Measurements from ENCODE around the gene HK1. TPM values are rescaled to one million over a fixed set of nuclear protein-coding genes. Genes with fewer than 3 reads are reported as not detected.

The HK1 gene
- total and polyA plus RNA-seq, 2 of the 4 experiments (the other 2 are of a cell fraction): 53.7 to 90.5 TPM

DNA sequence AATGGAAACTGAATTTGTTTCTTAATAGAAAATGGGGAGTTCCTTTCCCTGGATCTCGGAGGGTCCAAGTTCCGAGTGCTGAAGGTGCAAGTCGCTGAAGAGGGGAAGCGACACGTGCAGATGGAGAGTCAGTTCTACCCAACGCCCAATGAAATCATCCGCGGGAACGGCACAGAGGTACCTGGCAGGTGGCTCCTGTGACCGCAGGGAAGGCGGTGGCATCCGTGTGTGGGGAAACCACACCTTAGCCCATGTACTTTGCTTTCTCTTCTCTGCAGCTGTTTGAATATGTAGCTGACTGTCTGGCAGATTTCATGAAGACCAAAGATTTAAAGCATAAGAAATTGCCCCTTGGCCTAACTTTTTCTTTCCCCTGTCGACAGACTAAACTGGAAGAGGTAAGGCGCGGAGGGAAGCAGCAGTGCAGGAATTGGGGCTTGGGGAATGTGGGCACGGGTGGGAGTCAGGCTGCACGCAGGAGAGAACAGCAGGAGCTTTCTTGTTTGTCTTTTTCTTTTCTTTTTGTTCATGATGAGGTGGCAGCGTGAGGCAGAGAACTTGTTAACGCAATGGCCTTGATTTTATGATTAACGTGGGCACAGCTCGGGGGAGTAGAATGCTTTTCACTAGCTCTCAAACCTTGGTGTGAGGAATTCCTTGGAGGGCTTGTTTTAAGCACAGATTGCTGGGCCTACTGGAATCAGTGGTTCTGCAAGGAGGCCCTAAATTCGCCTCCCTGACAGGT is 45.4 kb upstream of the HK1 start (continued):
- no peak for TF ChIP-seq MAFK (IDR thresholded peaks at IDR 0.05; ENCODE audit: low read depth, low read length)

DNA sequence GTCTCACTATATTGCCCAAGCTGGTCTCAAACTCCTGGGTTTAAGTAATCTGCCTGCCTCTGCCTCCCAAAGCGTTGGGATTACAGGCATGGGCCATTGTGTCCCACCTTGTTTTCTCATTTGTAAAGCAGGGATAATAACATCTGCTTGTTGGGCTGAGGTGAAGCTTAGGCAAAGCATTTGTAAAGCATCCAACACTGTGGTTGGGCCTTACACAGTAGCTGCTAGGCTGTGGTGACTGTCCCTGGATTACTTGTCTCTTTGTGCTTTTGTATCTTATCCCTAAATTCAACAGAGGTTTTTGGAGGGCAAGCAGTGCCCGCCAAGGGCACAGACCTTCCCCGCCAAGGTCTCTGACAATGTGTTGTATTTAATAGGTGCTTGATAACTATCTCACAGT is 43.8 kb upstream of the HK1 start:
- WGBS, 2 experiments (ENCODE audit: extremely low coverage in 2 of 2, insufficient read length in 1 of 2): no CpG with 5 or more reads among the region's 3 CpGs
- no peak overlapping the region for H4K5ac ChIP-seq (ENCODE audit: low read depth, low read length)
- no peaks in the 10 kb centered on the region for H3K36me3 ChIP-seq (ENCODE audit: control insufficient read depth, insufficient read depth, low read length)
- no peak overlapping the region for H2AK9ac ChIP-seq (replicated peaks; ENCODE audit: low read depth, low read length, poor library complexity)
- CTCF ChIA-PET: no interaction called here
- H2BK15ac ChIP-seq (ENCODE audit: low read depth, low read length): no peak overlapping the region
- POLR2A ChIA-PET (ENCODE audit: unreplicated experiment): interaction anchor here (0.5 kb wide), 1 partner anchor 9 kb away, joined by 5 read pairs; no protein-coding TSS in a partner anchor
- H2AK5ac ChIP-seq (ENCODE audit: low read depth, low read length): no peak overlapping the region
- BruUV-seq (replicated peaks): no TSS peak
- H3K9me3 ChIP-seq (ENCODE audit: control insufficient read depth, insufficient read depth, low read length): no peaks in the 10 kb centered on the region
- no peak overlapping the region for H3K4me3 ChIP-seq (ENCODE audit: insufficient read depth, low read depth, low read length)
- no peak overlapping the region for H3K14ac ChIP-seq (replicated peaks; ENCODE audit: low read depth, low read length)
- no peak overlapping the region for H2BK20ac ChIP-seq (ENCODE audit: low read depth, low read length)
- H3K4me1 ChIP-seq (ENCODE audit: control insufficient read depth, insufficient read depth, low read length): peaks cover 2% of the 10 kb centered on the region; the same call in 1 of the 2 replicates
- H3K27ac ChIP-seq (ENCODE audit: insufficient read depth, low read length): no peak overlapping the region
- no peaks in the 10 kb centered on the region for H4K20me1 ChIP-seq (ENCODE audit: insufficient read depth, low read length)
- dilution Hi-C loops (cut with HindIII; ENCODE audit: low sequenced_read_pairs, unreplicated experiment): no loop called here
- H4K8ac ChIP-seq (ENCODE audit: low read depth in 2 of 2, low read length in 2 of 2): no peak overlapping the region
- H3K4ac ChIP-seq (ENCODE audit: low read depth, low read length): no peak overlapping the region
- no peak overlapping the region for H3K9ac ChIP-seq (ENCODE audit: low read depth, low read length)
- in situ Hi-C loops (cut with MboI; ENCODE audit: low sequenced_read_pairs): loop anchor here (5.0 to 10.0 kb wide), 2 partner anchors 158 to 270 kb away; no protein-coding TSS in a partner anchor
- H4K91ac ChIP-seq (ENCODE audit: insufficient read depth, low read depth, low read length): no peak overlapping the region
- no peak overlapping the region for H3K4me2 ChIP-seq (ENCODE audit: low read depth, low read length)
- ATAC-seq (ENCODE audit: low read depth): no peak
- intact Hi-C loops (cut with micrococcal nuclease): no loop called here
- no peak overlapping the region for H3K56ac ChIP-seq (ENCODE audit: extremely low read depth, insufficient read depth, low read length)
- H3K23ac ChIP-seq (ENCODE audit: low read depth, low read length): no peak overlapping the region
- H3K18ac ChIP-seq (ENCODE audit: low read depth, low read length): no peak overlapping the region
- no peak overlapping the region for H2BK5ac ChIP-seq (ENCODE audit: low read depth, low read length, poor library complexity, severe bottlenecking)
- H3K27me3 ChIP-seq (ENCODE audit: control insufficient read depth, insufficient read depth, low read length): no peaks in the 10 kb centered on the region
- peak overlapping the region; percentile 26; the same call in 1 of the 2 replicates for H2BK120ac ChIP-seq (ENCODE audit: low read depth, low read length)
- H3K79me1 ChIP-seq (ENCODE audit: low read depth in 1 of 2, low read length in 2 of 2): no peaks in the 10 kb centered on the region
- DNase-seq: no peak
- peaks cover 11% of the 10 kb centered on the region for H3K9me1 ChIP-seq (ENCODE audit: insufficient read depth, low read length)
- no peak overlapping the region for H2AFZ ChIP-seq (replicated peaks; ENCODE audit: low read length, poor library complexity)
- TF ChIP-seq RFX5 (IDR thresholded peaks at IDR 0.05; ENCODE audit: low read depth, low read length) (no peak), MAFK (IDR thresholded peaks at IDR 0.05; ENCODE audit: low read depth, low read length) (no peak), RCOR1 (IDR thresholded peaks at IDR 0.05; ENCODE audit: insufficient replicate concordance, low read length) (no peak), MXI1 (IDR thresholded peaks at IDR 0.05; ENCODE audit: borderline replicate concordance, low read depth, low read length) (no peak), POLR2A (IDR thresholded peaks at IDR 0.05; ENCODE audit: low read depth, low read length) (no peak), NFE2L2 (IDR thresholded peaks at IDR 0.05; ENCODE audit: low read depth, low read length) (no peak), MAZ (IDR thresholded peaks at IDR 0.05; ENCODE audit: borderline replicate concordance, low read depth, low read length) (no peak), BHLHE40 (IDR thresholded peaks at IDR 0.05; ENCODE audit: low read depth, low read length) (no peak), SMC3 (IDR thresholded peaks at IDR 0.05; ENCODE audit: low read depth, low read length) (no peak), RAD21 (IDR thresholded peaks at IDR 0.05; ENCODE audit: low read length) (no peak), CHD1 (IDR thresholded peaks at IDR 0.05; ENCODE audit: low read depth, low read length) (no peak)
- TF ChIP-seq, protein P1, sequence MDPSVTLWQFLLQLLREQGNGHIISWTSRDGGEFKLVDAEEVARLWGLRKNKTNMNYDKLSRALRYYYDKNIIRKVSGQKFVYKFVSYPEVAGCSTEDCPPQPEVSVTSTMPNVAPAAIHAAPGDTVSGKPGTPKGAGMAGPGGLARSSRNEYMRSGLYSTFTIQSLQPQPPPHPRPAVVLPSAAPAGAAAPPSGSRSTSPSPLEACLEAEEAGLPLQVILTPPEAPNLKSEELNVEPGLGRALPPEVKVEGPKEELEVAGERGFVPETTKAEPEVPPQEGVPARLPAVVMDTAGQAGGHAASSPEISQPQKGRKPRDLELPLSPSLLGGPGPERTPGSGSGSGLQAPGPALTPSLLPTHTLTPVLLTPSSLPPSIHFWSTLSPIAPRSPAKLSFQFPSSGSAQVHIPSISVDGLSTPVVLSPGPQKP (IDR thresholded peaks at IDR 0.05; ENCODE audit: borderline replicate concordance, low read depth, low read length): no peak
- TF ChIP-seq, protein P2, sequence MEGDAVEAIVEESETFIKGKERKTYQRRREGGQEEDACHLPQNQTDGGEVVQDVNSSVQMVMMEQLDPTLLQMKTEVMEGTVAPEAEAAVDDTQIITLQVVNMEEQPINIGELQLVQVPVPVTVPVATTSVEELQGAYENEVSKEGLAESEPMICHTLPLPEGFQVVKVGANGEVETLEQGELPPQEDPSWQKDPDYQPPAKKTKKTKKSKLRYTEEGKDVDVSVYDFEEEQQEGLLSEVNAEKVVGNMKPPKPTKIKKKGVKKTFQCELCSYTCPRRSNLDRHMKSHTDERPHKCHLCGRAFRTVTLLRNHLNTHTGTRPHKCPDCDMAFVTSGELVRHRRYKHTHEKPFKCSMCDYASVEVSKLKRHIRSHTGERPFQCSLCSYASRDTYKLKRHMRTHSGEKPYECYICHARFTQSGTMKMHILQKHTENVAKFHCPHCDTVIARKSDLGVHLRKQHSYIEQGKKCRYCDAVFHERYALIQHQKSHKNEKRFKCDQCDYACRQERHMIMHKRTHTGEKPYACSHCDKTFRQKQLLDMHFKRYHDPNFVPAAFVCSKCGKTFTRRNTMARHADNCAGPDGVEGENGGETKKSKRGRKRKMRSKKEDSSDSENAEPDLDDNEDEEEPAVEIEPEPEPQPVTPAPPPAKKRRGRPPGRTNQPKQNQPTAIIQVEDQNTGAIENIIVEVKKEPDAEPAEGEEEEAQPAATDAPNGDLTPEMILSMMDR (conservative IDR thresholded peaks at IDR 0.05; ENCODE audit: low read depth, low read length): no peak
